DMS 273 (cell line): ENCODE data around the gene THSD7B.
"Not testable (repeated sequence)": the region's sequence is repeated elsewhere in the genome, so short reads cannot be mapped to it uniquely, and the experiment has no call there.

Experiments used
- DNase-seq: peaks from one replicate; lab custom pipeline; 2025; ENCODE audit not compliant: unreplicated experiment; lab: John Stamatoyannopoulos, UW

Gene THSD7B

DNA sequence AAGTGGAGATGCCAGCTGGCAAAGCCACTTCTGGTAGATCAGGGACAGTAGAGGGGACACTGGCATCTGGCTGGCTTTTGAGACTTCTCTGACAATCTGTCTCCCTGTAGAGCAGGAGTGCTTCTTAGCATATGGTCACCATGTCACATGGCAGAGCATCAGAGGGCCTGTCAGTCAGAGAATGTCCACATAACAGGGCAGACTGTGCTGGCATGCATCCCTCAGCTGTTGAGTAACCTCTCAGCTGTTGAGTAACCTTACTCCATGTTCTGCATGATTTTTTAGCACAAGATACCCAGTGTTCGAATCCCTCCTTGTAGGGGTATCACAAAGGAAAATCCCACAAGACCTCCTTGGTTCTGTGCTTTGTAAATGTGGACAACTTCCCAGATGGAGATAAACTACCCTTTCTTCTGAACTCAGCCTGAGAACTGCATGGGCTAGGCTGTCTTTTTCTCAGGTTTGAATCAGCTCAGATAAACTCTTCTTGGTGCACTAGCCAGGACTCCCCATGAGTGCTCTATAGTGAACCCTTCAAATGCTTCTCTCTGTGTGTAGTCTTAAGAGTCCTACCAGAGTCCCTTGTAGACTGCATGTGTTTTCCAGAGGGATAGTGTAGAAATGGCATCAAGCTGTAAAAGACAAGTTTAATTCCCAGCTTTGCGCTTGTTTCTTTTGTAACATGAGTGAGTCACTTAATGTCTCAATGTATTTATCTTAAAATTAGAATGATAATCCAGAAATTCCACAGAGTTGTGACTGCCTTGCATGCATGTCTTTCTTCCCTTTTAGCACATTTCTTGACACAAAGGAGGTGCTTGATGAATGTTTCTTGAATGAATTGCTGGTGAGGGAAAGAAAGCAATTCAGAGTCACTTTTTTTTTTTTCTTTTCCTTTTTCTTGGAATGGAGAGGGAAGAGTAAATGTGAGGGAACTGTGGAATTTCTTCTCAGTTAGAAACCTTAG lies 756.6 kb downstream of the THSD7B start:
- DNase-seq: peak; percentile 39

DNA sequence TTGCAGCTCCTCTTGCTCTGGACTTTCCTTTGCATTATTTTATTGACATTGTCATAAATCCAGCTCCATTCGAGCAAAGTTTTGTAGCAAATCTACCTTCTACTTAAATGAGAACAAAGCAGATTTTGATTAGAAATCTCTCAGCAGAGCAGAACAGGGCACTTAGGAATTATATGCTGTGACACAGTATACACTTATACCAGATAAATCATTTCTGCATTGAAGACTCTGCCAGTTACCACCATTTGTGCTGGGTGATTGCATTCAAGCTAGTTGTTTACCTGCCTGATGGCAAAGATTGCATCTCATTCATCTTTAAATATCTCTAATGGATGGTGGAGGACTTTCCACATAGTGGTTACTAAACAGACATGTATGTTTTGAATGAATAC lies 757.3 kb downstream of the THSD7B start:
- no peak for DNase-seq

DNA sequence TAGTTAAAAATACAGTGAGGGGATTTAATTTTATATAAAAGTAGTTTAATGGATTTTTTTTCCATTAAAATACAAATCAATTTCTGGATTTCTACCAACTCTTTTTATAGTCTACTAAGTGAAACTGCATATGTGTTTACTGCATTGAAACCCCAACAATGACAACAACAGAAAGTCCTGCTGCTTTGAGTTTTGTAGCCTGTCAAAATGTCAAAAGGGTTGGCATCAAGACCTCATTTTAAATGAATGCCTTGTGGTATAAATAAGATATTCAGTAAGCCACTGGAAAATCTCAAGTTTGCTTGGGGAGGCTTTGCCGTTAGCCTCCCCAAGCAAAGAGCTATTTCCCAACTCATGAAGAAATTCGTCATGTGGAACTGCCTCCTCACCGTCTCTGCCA lies 758.6 kb downstream of the THSD7B start:
- no peak for DNase-seq

DNA sequence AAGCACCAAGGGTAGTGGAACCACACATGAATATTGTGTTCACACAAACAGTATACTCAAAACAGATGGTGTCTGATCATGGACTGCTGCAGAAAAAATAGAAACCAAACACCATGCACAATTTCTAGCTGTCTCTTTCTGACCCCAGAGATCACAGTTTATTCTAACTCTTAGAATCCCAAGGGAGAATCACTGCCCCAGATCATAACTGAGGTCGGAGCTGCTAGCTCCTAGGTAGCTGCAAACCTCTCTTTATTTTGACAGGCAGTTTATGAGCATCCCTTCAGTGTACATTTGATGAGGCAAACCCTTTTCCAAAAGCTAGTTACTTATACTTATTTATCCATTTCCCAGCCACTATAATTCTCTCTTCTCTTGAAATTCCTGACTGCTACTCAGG lies 759.8 kb downstream of the THSD7B start:
- no peak for DNase-seq

DNA sequence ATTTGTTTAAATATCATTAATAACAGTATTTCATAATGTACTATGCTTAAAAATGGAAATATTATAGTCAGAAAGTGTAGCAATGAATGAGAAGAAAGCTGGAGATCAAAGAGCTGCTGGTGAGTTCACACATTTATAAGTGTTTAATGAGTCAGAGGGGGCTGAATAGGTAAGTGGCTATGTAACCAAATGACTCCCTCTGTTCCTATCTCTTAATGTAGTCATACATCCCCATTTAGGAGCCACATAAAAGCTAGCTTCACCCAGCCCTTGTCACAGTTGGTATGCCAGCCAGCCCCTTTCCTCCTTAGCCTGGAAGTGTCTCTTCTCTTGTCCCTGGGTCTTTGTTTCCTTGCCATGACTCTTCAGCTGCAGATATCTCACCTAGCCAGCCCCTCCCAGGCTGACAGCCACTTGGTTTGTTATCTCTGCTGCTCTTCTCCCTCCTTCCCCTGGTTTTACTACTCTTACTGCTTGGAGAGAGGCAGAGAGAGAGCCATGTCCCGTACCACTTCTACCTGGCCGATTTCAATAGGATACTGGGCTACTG lies 760.4 kb downstream of the THSD7B start:
- DNase-seq: no peak

DNA sequence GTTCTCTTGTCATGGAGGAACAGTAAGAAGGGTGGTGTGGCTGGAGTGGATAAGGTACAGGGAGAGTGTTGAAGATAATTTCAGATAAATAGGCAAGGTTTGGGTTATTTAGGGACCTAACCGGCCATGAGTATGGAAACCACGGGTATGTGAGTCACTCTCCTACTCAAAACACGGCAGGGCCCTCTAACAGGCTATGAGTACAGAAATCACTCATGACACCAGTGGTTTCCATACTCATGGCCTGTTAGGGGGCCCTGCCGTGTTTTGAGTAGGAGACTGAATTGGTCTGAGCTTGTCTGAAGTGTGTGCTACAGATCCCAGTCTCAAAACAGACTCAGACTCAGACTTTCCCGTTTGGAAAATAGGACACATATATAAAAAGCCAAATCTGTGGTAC lies 770.6 kb downstream of the THSD7B start:
- DNase-seq: no peak

DNA sequence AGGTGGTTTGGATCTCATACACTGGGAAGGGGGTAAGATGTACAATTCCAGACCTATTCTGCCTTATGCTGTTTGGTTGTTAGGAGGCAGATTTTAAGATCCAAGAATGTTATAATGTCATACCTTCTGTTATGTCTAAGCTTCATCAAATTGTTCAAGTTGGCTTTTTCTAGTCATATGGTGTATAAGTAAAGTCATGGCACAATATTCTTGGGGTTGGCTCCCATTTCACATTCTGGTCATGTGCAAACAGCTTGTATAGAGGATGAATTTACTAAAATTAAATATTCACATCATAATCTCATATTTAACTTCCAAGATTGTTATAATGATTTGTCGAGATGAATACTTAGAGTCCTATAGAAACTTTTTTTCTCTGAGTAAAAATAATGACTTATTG lies 774.0 kb downstream of the THSD7B start:
- no peak for DNase-seq

DNA sequence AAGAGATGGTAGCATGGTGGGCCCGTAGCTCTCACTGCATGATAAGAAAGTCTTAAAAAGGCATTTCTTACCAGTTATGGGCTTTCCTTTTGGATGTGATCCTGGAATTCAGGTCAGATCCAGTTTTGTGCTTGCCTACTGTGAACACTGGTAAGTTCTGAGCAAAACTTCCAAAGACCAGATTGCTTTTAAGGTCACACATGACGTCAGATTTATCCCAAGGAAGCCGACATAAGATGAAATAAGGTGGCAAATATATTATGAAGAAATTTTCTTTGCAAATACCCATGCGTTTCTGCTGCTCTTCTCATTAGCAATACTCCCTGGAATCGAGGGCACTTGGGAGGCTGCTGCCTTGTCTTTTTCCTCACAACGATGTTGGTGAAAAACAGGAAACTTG lies 782.5 kb downstream of the THSD7B start:
- DNase-seq: no peak

DNA sequence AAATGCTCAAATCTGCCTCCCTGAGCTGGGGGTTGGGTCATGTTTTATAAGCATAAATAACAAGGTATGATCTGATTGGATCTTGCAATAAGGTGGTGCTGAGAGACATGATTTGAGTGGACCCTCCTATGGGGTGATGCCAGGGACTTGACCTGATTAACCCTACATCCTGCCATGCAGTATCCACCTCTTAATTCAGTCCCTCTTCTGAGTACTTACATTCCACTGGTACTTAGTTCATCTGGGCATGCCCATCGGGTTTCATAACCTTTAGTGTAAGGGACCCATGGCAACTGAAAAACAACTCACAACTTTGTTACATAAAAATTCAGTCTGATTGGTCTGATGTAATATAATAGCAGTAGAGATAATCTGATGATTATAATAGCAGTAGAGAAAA lies 801.0 kb downstream of the THSD7B start:
- DNase-seq: no peak

DNA sequence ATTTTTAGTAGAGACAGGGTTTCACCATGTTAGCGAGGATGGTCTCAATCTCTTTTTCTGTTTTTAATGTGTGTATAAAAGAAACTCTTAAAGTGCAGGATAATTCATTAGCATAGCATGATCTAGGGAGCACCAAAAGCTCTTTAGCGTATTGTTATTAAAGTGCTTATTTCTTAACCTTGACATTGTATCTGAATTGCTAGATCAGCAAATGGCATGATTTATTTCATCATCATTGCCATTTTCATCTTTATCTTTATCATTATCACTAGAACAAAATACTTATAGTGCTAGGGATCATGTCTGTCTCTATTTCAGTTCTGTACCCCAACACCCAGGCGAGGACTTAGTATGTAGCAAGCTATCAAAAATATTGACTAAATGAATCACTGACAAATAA lies 805.1 kb downstream of the THSD7B start:
- DNase-seq: no peak

DNA sequence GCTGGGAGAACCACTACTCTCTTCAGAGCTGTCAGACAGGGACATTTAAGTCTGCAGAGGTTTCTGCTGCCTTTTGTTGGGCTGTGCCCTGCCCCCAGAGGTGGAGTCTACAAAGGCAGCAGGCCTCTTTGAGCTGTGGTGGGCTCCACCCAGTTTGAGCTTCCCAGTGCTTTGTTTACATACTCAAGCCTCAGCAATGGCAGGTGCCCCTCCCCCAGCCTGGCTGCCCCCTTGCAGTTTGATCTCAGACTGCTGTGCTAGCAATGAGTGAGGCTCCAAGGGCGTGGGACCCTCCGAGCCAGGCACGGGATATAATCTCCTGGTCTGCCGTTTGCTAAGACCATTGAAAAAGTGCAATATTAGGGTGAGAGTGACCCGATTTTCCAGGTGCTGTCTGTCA lies 822.5 kb downstream of the THSD7B start:
- not testable (repeated sequence) for DNase-seq

DNA sequence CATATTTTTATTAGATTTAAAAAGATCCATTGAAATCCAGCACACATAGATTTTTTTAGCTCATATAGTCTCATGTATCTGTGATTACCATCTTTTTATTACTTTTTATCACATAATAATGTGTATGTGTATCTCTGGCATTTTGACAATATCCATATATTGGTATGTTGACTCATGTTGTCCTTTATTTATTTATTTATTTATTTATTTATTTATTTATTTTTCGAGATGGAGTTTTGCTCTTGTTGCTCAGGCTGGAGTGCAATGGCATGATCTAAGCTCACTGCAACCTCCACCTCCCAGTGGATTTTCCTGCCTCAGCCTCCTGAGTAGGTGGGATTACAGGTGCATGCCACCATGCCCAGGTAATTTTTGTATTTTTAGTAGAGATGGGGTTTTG lies 823.2 kb downstream of the THSD7B start:
- not testable (repeated sequence) for DNase-seq

DNA sequence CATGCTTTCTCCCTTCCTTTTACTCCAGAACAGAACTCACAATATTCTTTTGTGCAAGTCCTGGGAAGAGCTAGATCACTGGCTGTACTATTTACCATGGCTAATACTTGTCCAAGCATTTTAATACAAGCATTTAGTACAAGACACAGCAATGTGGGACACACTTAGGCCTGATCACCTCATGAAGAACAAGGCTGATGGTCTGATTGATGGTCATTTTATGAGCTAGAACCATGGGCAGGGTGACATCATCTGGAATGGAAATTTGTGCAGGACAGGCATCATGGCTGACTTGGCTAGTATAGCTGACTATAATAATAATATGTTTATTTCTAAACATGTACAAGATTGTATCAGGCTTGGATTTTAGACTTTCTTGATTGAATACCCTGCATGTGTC lies 824.8 kb downstream of the THSD7B start:
- DNase-seq: no peak

DNA sequence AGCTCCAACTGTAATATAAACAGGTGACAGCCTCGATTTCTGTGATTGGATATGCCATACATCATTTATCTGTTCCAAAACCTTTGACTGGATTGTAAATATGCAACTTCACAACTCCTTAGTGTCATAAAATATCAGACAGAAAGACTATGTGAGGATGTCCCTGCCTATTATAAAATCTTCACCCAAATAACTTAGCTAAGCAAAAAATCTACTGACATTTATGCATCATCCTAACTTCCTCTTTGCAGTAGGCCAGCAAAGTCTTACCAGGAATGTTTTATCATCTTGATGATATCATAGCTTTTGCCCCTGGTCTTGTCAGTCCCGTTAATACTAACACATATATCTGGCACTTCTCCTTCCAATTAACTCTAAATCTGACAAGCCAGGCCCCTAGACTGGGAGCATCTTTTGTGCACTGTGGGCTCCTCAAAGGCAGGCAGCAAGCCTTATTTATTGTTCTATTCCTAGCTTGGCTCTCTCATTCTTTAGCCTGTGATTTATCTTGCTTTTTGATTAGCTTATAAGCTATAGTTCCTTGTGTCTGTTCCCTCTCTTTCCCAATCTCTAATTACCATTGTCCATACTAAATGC lies 842.5 kb downstream of the THSD7B start:
- no peak for DNase-seq

DNA sequence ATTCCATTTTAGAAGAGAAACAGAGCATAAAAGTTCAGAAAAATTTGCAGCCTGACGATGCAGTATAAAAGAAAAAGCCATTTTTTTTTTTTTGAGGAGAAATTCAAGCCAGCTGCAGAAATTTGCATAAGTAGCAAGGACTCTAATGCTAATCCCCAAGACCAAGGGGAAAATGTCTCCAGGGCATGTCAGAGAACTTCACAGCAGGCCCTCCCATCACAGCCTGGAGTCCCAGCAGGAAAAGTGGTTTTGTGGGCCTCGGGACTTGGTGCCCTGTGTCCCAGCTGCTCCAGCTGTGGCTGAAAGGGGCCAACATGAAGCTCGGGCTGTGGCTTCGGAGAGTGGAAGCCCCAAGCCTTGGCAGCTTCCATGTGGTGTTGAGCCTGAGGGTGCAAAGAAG lies 873.6 kb downstream of the THSD7B start:
- no peak for DNase-seq

DNA sequence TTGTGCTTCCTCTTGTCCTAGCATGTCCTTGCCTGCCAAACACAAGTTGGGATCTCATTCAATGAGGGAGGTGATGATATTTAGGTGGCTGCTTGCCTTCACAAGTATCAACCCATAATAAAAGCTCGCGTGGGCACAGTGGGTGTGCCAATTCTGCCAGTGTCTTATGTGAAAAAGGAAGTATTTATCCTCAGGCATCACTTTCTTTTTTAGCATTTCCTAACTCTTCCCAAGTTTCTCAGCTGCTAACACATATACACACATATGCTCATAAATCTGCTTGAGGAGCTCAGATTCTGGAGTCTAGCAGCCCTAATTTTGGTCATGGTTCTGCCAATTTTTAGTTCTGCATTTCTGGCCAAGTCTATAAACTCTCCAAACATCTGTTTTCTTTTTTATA lies 879.4 kb downstream of the THSD7B start:
- DNase-seq: peak; percentile 27

DNA sequence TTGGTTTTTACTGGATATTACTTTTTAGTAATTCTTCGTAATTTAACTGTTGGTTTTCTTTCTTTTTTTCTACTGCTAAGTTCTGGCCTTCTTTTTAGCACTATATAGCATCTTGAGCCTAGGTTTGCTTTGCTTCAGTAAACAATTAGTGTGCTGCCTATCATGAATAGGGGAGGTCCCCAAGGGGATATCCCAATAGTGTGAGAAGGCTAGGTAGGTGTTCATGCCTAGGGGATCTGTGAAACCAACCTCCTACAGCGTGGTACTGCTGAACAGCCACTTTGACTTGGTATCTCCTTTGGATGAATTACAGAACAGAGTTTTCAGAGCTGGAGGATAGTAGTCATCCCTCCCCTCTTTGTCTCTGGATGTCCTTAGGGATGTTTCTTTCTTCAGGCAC lies 888.7 kb downstream of the THSD7B start:
- DNase-seq: no peak

DNA sequence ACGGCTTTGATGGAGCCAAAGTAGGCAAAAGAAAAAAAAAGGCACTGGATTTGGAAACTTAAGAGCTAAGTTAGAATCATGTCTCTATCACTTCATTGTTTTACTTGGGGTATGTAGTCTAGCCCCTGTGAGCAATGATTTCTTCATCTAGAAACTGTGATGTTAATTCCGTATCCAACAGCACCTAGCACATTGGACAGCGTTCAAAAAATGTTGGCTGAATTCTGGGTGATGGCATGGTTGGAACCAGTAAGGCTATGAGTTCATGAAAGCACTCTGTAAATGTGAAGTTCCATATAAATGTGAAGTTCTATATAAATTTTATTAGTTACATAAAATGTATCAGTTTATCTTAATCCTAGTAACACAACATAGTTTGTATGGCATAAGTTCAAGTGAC lies 890.5 kb downstream of the THSD7B start:
- no peak for DNase-seq

DNA sequence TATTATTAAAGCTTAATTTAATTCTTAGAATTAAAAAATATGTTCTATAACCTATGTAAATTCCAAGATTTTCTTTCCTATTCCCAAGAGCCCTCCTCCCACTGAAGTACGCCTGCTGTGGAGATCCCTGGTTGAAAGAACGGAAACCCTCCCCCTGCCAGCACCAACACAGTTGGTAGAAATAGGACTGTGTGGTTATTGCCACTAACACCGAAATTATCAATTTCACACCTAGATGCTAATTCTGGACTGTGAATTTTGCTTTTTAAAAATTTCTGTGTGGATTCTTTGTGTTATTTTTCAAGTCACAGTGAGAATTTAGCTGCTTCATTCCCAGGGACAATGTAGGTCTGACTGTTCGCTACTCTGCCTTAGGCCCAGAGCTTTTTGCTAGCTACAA lies 893.1 kb downstream of the THSD7B start:
- no peak for DNase-seq

DNA sequence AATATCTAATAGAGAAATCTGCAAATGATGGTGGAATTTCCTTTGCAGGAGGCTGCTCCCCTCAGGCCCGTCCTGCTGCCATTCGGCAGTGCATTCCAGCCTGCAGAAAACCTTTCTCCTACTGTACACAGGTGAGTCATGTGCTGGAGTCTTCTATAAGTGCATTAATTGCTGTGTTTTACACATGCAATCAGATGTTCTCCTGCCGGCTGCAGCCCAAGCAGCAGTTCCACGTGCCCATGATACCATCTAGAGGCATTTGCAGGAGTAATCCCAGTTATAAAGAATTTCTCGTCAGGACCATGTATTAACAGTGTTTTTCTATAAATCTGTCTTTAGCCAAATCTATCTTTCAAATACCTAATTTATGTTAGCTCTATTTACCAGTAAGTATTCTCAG lies 894.3 kb downstream of the THSD7B start:
- DNase-seq: peak; percentile 50

DNA sequence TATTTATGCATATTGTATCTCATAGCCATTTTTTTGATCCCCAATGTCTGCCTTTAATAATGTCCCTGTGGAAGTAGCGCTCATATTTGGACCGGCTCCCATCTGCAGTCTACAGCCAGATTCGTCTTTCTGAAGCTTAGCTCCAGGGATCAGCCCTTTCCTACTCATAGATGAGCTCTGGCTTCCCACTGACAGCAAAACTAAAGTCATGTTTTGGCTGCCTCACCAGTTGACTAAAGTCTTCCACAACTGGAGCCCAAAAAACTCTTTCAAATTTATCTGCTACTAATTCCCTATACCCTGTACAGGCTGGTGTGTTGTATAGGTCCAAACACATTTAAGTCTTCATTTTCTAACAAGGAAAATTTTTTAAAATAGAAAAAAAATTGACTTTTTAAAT lies 904.8 kb downstream of the THSD7B start:
- no peak for DNase-seq

DNA sequence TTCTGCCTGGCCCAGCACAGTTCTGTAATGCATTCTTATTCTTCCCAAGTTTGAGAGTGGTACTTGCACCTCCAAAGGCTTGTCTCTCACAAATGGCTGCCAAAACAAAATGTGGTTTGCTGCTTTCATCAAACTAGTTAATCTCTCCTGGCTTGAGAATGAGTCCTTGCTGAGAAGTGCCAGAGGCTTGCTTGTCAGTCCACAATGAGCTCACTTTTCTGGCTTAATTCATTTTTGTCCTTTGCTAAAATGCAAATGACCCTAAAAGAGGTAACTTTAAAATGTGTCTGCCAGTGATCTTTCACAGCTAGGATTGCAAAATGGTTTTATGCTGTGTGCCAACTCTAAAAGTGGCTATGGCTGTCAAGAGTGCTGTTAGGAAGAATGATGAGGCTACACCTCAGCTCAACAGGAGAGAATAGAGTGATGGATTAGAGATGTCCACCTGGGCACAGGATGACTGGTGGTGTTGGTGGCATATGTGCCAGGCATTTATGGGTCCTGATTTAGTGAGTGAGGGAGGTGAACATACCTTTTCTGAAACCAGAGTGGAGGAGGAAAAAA lies 907.7 kb downstream of the THSD7B start:
- no peak for DNase-seq
